IPS-11a (cell line): Measurements from ENCODE around the gene SIX5.
A peak's percentile ranks its signal among the peaks of the same experiment; 100 is the strongest.
"Not testable (repeated sequence)": the region's sequence is repeated elsewhere in the genome, so short reads cannot be mapped to it uniquely, and the experiment has no call there.

Source experiments
- H3K4me3 ChIP-seq: one replicate; pipeline ENCODE4 v1.5.1; 2013; ENCODE audit warnings: low read depth, low read length, control low read depth

Gene SIX5

GRCh38 chr19:45761714-45762113 is 7.3 kb downstream of the SIX5 start:
- H3K4me3 ChIP-seq = no peak overlapping the region

- H3K4me3 ChIP-seq = no peak overlapping the region
Measured at GRCh38 chr19:45758921-45759320, 10.1 kb downstream of the SIX5 start.

GRCh38 chr19:45757695-45758094 is 11.4 kb downstream of the SIX5 start:
- H3K4me3 ChIP-seq = no peak overlapping the region

GRCh38 chr19:45754323-45754722 is 14.7 kb downstream of the SIX5 start:
- no peak overlapping the region for H3K4me3 ChIP-seq

- H3K4me3 ChIP-seq = no peak overlapping the region
Measured at GRCh38 chr19:45753548-45753947, 15.5 kb downstream of the SIX5 start.

GRCh38 chr19:45752639-45753038 is 16.4 kb downstream of the SIX5 start:
- H3K4me3 ChIP-seq = no peak overlapping the region

GRCh38 chr19:45751483-45751882 is 17.6 kb downstream of the SIX5 start:
- not testable (repeated sequence) for H3K4me3 ChIP-seq

- H3K4me3 ChIP-seq = no peak overlapping the region
Measured at GRCh38 chr19:45747513-45747912, 21.5 kb downstream of the SIX5 start.

GRCh38 chr19:45746866-45747265 is 22.2 kb downstream of the SIX5 start:
- H3K4me3 ChIP-seq = no peak overlapping the region

- H3K4me3 ChIP-seq = no peak overlapping the region
Measured at GRCh38 chr19:45745606-45746005, 23.4 kb downstream of the SIX5 start.

GRCh38 chr19:45742969-45743368 is 26.1 kb downstream of the SIX5 start:
- no peak overlapping the region for H3K4me3 ChIP-seq

GRCh38 chr19:45739498-45740439 is 29.3 kb downstream of the SIX5 start:
- H3K4me3 ChIP-seq = no peak overlapping the region

GRCh38 chr19:45733160-45733810 is 35.8 kb downstream of the SIX5 start, which contains the start of gene MEIOSIN:
Gene MEIOSIN (plus strand): TSS chr19:45733439. CDS start chr19:45735377, 1,938 bp downstream.
- H3K4me3 ChIP-seq = no peak within 1 kb of the TSS

GRCh38 chr19:45730368-45731288 is 38.4 kb downstream of the SIX5 start, which contains the start of gene FBXO46:
Gene FBXO46 (minus strand): TSS chr19:45730896. CDS start chr19:45713495, 17,401 bp downstream.
- H3K4me3 ChIP-seq = peak within 1 kb of the TSS; percentile 84

GRCh38 chr19:45729800-45730290 is 39.2 kb downstream of the SIX5 start:
- peak overlapping the region; percentile 84 for H3K4me3 ChIP-seq

- H3K4me3 ChIP-seq = not testable (repeated sequence)
Measured at GRCh38 chr19:45728683-45729082, 40.4 kb downstream of the SIX5 start.

- H3K4me3 ChIP-seq = not testable (repeated sequence)
Measured at GRCh38 chr19:45720065-45720464, 49.0 kb downstream of the SIX5 start.

- H3K4me3 ChIP-seq = peak overlapping the region; percentile 47
Measured at GRCh38 chr19:45717983-45718650, 50.9 kb downstream of the SIX5 start.

GRCh38 chr19:45717131-45717982 is 51.7 kb downstream of the SIX5 start:
- peak overlapping the region; percentile 59 for H3K4me3 ChIP-seq
